Esophagus squamous epithelium (tissue), 5 donors: ENCODE measurements around the gene KRT86. TPM values are rescaled to one million over a fixed set of nuclear protein-coding genes. Genes with fewer than 3 reads are reported as not detected.
A peak's percentile ranks its signal among the peaks of the same experiment; 100 is the strongest.

Experiments
- DNase-seq: peaks from one replicate; lab custom pipeline; 2025; lab: John Stamatoyannopoulos, UW
- H3K27ac ChIP-seq, 4 donors: fragments of 200-600 bp; sonication (generic); one replicate each; pipeline ENCODE4 v1.5.1; 2016 to 2019; ENCODE audit warnings: mild to moderate bottlenecking in 1 of 4
- H3K27me3 ChIP-seq, 4 donors: fragments of 200-600 bp; sonication (generic); 1 replicate in 3 of 4; 2 replicates in 1 of 4; pipeline versions ENCODE4 v1.5.1 to v1.6.0; 2017 to 2021; ENCODE audit warnings: antibody characterized with exemption in 1 of 4
- H3K36me3 ChIP-seq, 3 donors: fragments of 200-600 bp; sonication (generic); one replicate each; pipeline ENCODE4 v1.5.1; 2016 to 2019
- H3K4me1 ChIP-seq, 3 donors: fragments of 200-600 bp; sonication (generic); one replicate each; pipeline ENCODE4 v1.5.1; 2017 to 2019
- H3K4me3 ChIP-seq, 4 donors: fragments of 200-600 bp; sonication (generic); 1 replicate in 3 of 4; 2 replicates in 1 of 4; pipeline ENCODE4 v1.5.1; 2016 to 2019; ENCODE audit warnings: mild to moderate bottlenecking in 2 of 4, moderate library complexity in 1 of 4
- H3K9me3 ChIP-seq, 3 donors: fragments of 200-600 bp; sonication (generic); one replicate each; pipeline ENCODE4 v1.5.1; 2016 to 2019
- CTCF ChIP-seq, 6 experiments: fragments of 450-650 bp in 4 of 6; fragments of 200-600 bp in 2 of 6; sonication (generic) in 2 of 6; IDR thresholded peaks; one replicate each; pipeline ENCODE4 v1.5.1; 2016 to 2019; ENCODE audit warnings: antibody characterized with exemption in 6 of 6, mild to moderate bottlenecking in 4 of 6, moderate library complexity in 4 of 6
- POLR2A ChIP-seq, 4 donors: fragments of 450-650 bp; IDR thresholded peaks; one replicate each; pipeline ENCODE4 v1.6.1; 2017; ENCODE audit warnings: antibody characterized with exemption in 4 of 4, mild to moderate bottlenecking in 4 of 4, moderate library complexity in 3 of 4
- WGBS, 2 donors: methylation state at CpG; one replicate each; pipeline ENCODE4 v1.1.5; 2018; 5-methylcytosine and 5-hydroxymethylcytosine counted together
- intact Hi-C: fragments of 100-400 bp; cut with DNase I; formaldehyde crosslinking; loops from one replicate; pipeline ENCODE4 v1.15.0; 2022
- total RNA-seq, 4 donors: library from RNA; depleted of rRNA; stranded (reverse); fragments of >200 nt; gene quantifications; one replicate each; pipeline ENCODE4 v1.1.0, GENCODE V29; 2016
- donor health status: DM: yes; HTN: yes; CAD: no.

The KRT86 gene
- total RNA-seq, 4 donors from 2014 or later: not detected

- Histone ChIP-seq H3K27ac (peak overlapping the region; percentile 60 to 87 (median 83)), H3K36me3 (no peaks in the 10 kb centered on the region), H3K27me3 (peaks cover 0 to 14% (median 0%) of the 10 kb centered on the region in 4 donors), H3K9me3 (no peaks in the 10 kb centered on the region), H3K4me3 (peak overlapping the region in 1 of 4 donors; percentile 48), H3K4me1 (peaks cover 13 to 34% (median 29%) of the 10 kb centered on the region in 3 donors)
- intact Hi-C loops: loop anchor here (5.0 kb wide), 1 partner anchor 112 kb away; no protein-coding TSS in a partner anchor
- TF ChIP-seq CTCF (IDR thresholded peaks at IDR 0.05) (peak in 1 of 6 experiments; percentile 32), POLR2A (IDR thresholded peaks at IDR 0.05) (no peak)
- DNase-seq: no peak
- WGBS, 2 donors: 75 to 77% methylated on average over 9 to 14 of the region's 14 CpGs
Measured at GRCh38 chr12:52279422-52280318, 5.2 kb downstream of the KRT86 start.

- Histone ChIP-seq H3K36me3 (no peaks in the 10 kb centered on the region), H3K9me3 (no peaks in the 10 kb centered on the region), H3K27me3 (peaks cover 0 to 11% (median 0%) of the 10 kb centered on the region in 4 donors), H3K4me3 (no peak overlapping the region), H3K27ac (peak overlapping the region; percentile 60 to 87 (median 83)), H3K4me1 (peaks cover 13 to 34% (median 29%) of the 10 kb centered on the region in 3 donors)
- WGBS, 2 donors: 21 to 25% methylated on average over 2 to 3 of the region's 3 CpGs
- TF ChIP-seq POLR2A (IDR thresholded peaks at IDR 0.05): peak in 1 of 4 donors; percentile 20
- TF ChIP-seq CTCF (IDR thresholded peaks at IDR 0.05): no peak
- DNase-seq: no peak
- intact Hi-C loops: no loop called here
Measured at GRCh38 chr12:52280319-52280795, 5.9 kb downstream of the KRT86 start.

- no peaks in the 10 kb centered on the region for H3K36me3 ChIP-seq
- DNase-seq: no peak
- TF ChIP-seq CTCF (IDR thresholded peaks at IDR 0.05) (no peak), POLR2A (IDR thresholded peaks at IDR 0.05) (no peak)
- H3K27me3 ChIP-seq: peaks cover 0 to 11% (median 0%) of the 10 kb centered on the region in 4 donors
- no peaks in the 10 kb centered on the region for H3K9me3 ChIP-seq
- intact Hi-C loops: no loop called here
- peaks cover 13 to 34% (median 29%) of the 10 kb centered on the region in 3 donors for H3K4me1 ChIP-seq
- no peak overlapping the region for H3K4me3 ChIP-seq
- WGBS, 2 donors: 46 to 70% methylated on average over 2 to 4 of the region's 4 CpGs
- H3K27ac ChIP-seq: peak overlapping the region; percentile 60 to 87 (median 83)
Measured at GRCh38 chr12:52280796-52281560, 6.5 kb downstream of the KRT86 start.

- Histone ChIP-seq H3K4me3 (no peak overlapping the region), H3K9me3 (no peaks in the 10 kb centered on the region), H3K27me3 (no peaks in the 10 kb centered on the region), H3K36me3 (no peaks in the 10 kb centered on the region), H3K4me1 (peaks cover 9 to 21% (median 17%) of the 10 kb centered on the region in 3 donors), H3K27ac (no peak overlapping the region)
- DNase-seq: no peak
- intact Hi-C loops: no loop called here
- TF ChIP-seq POLR2A (IDR thresholded peaks at IDR 0.05): no peak
- no peak for TF ChIP-seq CTCF (IDR thresholded peaks at IDR 0.05)
- 60 to 68% methylated on average over 4 of the region's 4 CpGs for WGBS, 2 donors
Measured at GRCh38 chr12:52284562-52285171, 10.2 kb downstream of the KRT86 start.
